ENCODE results near the gene IFNA14. TPM values are rescaled to one million over a fixed set of nuclear protein-coding genes. Genes with fewer than 3 reads are reported as not detected.

IFNA14 gene
- not detected in 2 replicates for total RNA-seq

GRCh38 chr9:21239911-21240310 lies at the start of gene IFNA14:
IFNA14 (minus strand) TSS chr9:21240005; CDS start chr9:21239935, 70 bp downstream.

DNA sequence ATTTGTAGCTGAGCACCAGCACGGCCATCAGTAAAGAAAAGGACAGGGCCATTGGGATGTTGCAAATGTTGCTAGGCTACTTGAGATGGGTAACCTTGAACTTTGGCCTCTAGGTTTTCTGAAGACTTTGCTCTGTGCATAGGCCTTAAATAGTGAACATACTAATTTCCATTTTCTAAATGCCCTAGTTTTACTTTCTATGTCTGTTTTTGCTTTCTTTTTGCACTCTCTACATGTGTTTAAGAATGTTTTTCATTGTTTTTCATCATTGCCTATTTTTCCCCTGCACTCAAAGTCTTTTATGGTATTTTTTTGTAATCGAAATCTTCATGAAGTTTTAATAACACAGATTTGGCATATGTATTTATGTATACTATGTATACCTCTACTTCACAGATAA lies 11.7 kb downstream of the IFNA14 start, which contains the start of gene IFNA17:
TSS of gene IFNA17 (minus strand) at position 101 of the 400 bp plus-strand sequence. CDS start at position 52, 49 bp downstream.

GRCh38 chr9:21217211-21217610 lies 22.6 kb downstream of the IFNA14 start, which contains the start of gene IFNA16:
IFNA16 (minus strand) TSS chr9:21217311; CDS start chr9:21217305, 6 bp downstream.

GRCh38 chr9:21207043-21207442 lies 32.8 kb downstream of the IFNA14 start, which contains the start of gene IFNA10:
IFNA10 (minus strand) TSS chr9:21207143; CDS start chr9:21207097, 46 bp downstream.

GRCh38 chr9:21202105-21202504 lies 37.7 kb downstream of the IFNA14 start, which contains the start of gene IFNA7:
IFNA7 (minus strand) TSS chr9:21202205; CDS start chr9:21202165, 40 bp downstream.

Other genes starting within 250 kb of the IFNA14 start
- gene HACD4, start 208.4 kb downstream of the IFNA14 start, total RNA-seq, result 6.9 and 7.0 TPM in 2 replicates
- not detected in 2 replicates for gene IFNB1, start 162.1 kb downstream of the IFNA14 start, total RNA-seq
- not detected in 2 replicates for gene IFNW1, start 98.2 kb downstream of the IFNA14 start, total RNA-seq
- gene IFNA21, start 73.3 kb downstream of the IFNA14 start, total RNA-seq, result not detected in 2 replicates
- gene IFNA4, start 52.4 kb downstream of the IFNA14 start, total RNA-seq, result not detected in 2 replicates
- gene IFNA7, start 37.8 kb downstream of the IFNA14 start, total RNA-seq, result not detected in 2 replicates
- gene IFNA10, start 32.9 kb downstream of the IFNA14 start, total RNA-seq, result not detected in 2 replicates
- not detected in 2 replicates for gene IFNA16, start 22.7 kb downstream of the IFNA14 start, total RNA-seq
- not detected in 2 replicates for gene IFNA17, start 11.8 kb downstream of the IFNA14 start, total RNA-seq
- not detected in 2 replicates for gene IFNA5, start 65.3 kb upstream of the IFNA14 start, total RNA-seq
- gene KLHL9, start 95.4 kb upstream of the IFNA14 start, total RNA-seq, result 29.2 and 37.3 TPM in 2 replicates
- gene IFNA6, start 110.9 kb upstream of the IFNA14 start, total RNA-seq, result not detected in 2 replicates
- not detected in 2 replicates for gene IFNA13, start 128.1 kb upstream of the IFNA14 start, total RNA-seq
- gene IFNA2, start 145.4 kb upstream of the IFNA14 start, total RNA-seq, result not detected in 2 replicates
- gene IFNA8, start 169.1 kb upstream of the IFNA14 start, total RNA-seq, result not detected in 2 replicates
- not detected in 2 replicates for gene IFNA1, start 200.4 kb upstream of the IFNA14 start, total RNA-seq
- gene IFNE, start 242.3 kb upstream of the IFNA14 start, total RNA-seq, result 1.8 and 3.3 TPM in 2 replicates

Measured in smooth muscle cell of bladder (primary cell).